Measurements from ENCODE around the gene SPINT1.

The SPINT1 gene

GRCh38 chr15:40829115-40829514 lies 14.7 kb upstream of the SPINT1 start:
- no peak for DNase-seq

- DNase-seq, result no peak
These were observed 13.0 kb upstream of the SPINT1 start for GRCh38 chr15:40830884-40831283.

DNA sequence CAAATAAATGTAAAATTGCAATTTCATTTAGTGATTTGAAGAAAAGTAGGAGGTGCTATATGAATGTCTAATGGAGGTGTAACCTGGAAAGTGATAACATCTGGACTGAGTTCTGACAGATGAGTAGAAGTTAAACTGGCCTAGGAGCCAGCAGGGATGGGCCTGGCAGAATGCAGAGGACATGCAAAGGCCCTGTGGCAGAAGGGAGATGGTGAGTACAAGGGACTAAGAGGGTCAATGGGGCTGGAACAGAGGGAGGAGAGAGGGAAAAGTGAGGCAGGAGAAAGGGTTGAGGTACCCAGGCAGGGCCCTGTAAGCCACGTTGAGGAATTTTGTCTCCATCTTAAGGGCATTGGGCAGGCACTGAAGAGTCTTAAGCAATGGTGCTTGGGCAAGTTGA lies 12.0 kb upstream of the SPINT1 start:
- DNase-seq, result no peak

DNA sequence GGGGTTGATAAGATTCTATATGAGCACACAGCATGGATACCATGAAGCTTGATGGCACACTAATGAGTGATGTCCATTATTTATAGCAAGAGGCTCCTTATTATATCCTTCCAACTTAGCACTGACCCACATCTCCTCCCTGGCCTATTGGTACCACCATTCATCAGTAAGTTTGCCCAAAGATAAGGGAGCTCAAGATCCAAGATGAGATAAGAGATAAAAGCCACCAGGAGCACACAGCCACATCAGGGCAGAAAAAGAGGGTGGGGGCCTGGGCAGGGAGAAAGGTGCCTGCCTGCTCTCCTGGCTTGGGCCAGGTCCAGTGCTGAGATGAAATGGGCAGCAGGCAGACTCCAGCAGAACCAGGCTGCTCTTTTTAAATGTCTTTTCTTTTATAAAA lies 10.9 kb upstream of the SPINT1 start:
- no peak for DNase-seq

GRCh38 chr15:40836020-40836419 lies 7.8 kb upstream of the SPINT1 start:
- no peak for DNase-seq

- no peak for DNase-seq
These were observed 5.1 kb upstream of the SPINT1 start for GRCh38 chr15:40838756-40839155.

GRCh38 chr15:40841741-40842140 lies 2.1 kb upstream of the SPINT1 start:
- DNase-seq, result no peak

DNA sequence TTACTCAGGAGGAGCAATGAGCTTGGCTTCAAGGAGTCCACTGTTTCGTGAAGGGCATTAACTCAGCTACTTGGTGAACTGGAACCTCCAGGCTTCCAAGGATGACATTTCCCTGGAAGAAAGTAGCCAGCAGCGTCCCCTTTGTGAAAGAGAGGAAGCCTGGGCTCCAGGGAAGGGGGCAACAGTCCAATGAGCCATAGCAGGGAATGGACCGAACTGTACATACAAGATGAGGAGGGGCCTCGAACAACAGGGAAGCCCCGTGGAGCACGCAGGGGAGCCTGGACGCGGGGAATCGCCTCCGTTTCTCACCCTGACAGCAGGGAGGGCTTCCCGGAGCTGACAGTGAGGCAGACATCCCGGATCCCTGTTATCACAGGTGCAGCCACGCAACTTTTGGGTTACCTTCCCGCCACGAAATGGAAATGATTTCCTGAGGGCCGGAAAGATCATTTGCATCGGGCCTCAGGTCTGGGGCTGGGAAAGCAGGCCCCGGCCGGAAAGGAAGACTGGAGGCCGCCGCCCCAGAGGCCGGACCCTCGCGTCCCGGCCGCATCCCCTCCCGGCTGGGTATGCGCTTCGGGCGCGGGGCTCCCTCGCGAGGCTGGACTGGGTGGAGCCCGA lies 475 bp upstream of the SPINT1 start:
- DNase-seq, result no peak

DNA sequence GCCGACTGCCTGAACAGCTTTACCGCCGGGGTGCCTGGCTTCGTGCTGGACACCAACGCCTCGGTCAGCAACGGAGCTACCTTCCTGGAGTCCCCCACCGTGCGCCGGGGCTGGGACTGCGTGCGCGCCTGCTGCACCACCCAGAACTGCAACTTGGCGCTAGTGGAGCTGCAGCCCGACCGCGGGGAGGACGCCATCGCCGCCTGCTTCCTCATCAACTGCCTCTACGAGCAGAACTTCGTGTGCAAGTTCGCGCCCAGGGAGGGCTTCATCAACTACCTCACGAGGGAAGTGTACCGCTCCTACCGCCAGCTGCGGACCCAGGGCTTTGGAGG lies 815 bp downstream of the SPINT1 start:
- DNase-seq, result no peak

DNA sequence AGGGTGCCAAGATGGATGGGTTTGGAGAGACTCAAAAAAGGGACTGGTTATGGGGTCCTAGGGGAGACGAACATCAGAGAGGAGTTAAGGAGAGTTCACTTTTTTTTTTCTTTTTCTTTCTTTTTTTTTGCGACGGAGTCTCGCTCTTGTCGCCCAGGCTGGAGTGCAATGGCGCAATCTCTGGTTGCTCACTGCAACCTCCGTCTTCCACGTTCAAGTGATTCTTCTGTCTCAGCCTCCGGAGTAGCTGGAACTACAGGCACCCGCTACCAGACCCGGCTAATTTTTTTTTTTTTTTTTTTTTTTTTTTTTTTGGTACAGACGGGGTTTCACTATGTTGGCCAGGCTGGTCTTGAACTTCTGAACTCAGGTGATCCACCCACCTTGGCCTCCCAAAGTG lies 1.2 kb downstream of the SPINT1 start:
- no peak for DNase-seq

GRCh38 chr15:40845511-40846284 lies 1.9 kb downstream of the SPINT1 start:
- DNase-seq, result no peak

DNA sequence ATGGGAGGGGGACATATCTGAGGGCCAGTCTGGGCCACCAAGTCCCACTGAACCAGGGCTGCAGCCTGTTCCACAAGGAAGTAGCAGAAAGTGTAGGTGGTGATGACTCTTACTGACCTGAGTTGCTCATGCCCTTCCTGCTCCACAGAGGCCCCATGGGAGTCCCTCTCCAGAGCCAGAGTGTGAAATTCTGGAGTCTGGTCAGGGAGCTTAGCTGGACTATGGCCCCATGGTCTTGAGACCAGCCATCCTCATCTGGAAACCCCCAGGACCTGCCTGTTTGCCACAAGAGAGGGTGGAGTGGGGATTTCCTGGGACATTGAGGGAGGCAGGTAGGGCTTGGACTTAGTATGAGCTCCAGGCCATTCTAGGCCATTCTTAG lies 3.0 kb downstream of the SPINT1 start:
- DNase-seq, result no peak

DNA sequence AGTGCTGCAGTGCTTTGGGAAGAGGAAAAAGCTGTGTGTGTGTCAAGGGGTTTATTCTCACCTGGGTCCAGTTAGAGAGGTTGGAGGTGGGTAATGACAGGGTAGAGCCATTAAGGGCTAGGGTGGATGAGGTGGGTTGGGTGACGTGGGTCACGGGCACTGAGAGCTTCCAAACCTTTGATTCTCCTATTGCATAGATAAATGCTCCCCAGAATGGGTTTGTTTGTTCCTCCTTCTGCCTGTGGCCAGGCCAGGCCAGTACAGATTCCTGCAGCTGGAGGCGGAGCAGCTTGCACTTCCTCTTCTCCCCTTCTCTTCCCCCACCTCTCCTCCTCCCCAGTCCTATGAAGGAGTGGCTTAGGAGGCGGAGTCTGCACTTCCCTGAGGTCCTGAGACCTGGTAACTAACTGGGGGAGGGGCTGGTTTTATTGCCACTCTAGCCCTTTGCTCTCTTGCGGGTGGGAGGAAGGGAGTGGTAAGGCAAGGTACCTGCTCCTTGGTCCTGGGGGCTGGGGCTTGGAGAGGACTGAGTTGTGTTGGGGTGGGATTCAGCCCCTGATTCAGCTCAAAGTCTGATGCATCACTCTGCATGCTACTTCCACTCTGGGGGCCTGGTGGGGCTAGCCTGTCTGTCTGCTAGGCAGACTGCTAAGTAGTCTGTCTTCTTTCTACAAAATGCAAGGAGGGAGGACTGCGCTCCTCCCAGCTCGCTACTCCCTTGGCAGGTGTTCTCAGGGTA lies 3.5 kb downstream of the SPINT1 start:
- peak; percentile 27 for DNase-seq

- no peak for DNase-seq
These were observed 6.8 kb downstream of the SPINT1 start for GRCh38 chr15:40850576-40851112.

- no peak for DNase-seq
These were observed 8.7 kb downstream of the SPINT1 start for GRCh38 chr15:40852529-40852928.

DNA sequence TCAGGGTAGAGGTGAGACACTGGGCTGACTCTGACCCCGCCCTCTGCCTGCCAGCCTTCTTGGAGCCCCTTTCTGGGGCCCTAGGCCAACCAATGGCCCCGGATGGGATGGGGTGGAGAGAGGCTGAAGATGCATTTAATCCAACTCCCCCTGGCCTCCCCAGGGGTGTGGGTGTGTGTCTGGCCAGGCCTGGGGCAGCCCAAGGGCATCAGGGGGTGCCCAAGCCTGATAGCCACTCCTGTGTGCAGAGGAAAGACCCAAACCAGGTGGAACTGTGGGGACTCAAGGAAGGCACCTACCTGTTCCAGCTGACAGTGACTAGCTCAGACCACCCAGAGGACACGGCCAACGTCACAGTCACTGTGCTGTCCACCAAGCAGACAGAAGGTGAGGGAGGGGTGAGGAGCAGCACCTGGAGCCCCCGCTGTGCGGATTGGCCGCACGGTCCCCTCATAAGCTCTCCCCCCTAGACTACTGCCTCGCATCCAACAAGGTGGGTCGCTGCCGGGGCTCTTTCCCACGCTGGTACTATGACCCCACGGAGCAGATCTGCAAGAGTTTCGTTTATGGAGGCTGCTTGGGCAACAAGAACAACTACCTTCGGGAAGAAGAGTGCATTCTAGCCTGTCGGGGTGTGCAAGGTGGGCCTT lies 9.5 kb downstream of the SPINT1 start:
- no peak for DNase-seq

DNA sequence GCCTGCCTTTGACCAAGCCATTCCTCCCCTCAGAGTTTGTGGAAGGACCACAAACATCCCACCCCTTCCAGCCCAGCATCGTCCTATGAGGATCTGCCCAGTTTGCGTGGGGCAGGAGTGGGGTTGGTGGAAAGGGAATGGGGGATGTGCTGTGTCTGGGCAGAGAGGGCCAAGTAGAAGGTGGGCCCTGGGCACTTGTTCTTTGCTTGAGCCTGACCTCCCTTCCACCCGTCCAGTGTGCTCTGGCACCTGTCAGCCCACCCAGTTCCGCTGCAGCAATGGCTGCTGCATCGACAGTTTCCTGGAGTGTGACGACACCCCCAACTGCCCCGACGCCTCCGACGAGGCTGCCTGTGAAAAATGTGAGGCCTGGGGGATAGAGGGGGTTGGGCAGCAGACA lies 10.3 kb downstream of the SPINT1 start:
- no peak for DNase-seq

DNA sequence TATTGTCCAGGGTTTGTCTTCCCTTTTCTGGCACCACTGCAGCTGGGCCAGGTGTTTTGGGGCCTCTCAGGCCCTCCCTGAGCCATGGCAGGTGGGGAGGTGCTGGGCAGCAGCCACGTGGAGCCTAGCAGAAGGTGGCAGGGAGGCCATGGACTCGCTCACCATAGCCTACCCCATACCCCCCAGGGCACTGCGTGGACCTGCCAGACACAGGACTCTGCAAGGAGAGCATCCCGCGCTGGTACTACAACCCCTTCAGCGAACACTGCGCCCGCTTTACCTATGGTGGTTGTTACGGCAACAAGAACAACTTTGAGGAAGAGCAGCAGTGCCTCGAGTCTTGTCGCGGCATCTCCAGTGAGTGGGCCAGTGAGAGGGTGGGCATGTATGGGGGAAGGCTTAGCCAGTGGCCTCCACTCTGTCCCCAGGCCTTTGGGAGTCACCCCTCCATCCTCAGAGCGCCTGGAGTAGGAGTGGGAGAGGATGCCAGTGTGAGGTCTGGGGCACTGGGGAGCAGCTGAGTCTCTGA lies 11.9 kb downstream of the SPINT1 start:
- DNase-seq, result no peak

- no peak for DNase-seq
These were observed 12.9 kb downstream of the SPINT1 start for GRCh38 chr15:40856746-40857145.

DNA sequence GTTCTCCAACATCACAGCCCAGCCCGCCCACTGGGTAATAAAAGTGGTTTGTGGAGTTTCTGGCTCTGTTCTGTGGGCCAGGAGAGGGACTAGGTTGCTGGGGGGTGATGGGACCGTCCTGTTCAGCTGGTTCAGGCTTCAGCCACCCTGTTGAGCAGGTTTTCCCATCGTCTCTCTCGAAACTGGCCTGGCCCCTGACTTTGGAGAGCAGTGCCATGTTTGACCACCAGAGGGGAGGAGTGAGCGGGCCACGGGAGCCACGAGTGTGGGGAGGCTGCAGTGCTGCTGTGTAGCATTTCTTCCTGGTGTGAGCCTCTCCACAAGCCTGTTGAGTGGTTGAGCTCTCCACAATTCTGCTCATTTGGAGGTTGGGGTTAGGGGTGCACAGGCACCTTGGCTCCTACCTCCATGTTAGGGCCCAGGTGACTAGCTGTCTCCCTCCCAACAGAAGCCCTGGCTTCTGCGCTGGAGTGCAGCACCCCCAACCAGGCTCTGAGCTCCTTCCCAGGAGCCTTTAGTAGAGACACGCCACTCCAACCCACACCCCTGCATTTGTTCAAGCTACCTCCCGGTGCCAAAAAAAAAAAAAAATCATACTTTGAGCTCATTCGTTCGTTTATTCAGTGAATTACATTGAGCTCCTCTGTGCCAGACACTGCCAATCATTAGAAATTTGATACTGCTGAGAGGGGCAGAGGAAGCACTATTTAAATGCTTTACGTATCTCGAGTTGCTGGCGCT lies 13.9 kb downstream of the SPINT1 start:
- peak; percentile 37 for DNase-seq

DNA sequence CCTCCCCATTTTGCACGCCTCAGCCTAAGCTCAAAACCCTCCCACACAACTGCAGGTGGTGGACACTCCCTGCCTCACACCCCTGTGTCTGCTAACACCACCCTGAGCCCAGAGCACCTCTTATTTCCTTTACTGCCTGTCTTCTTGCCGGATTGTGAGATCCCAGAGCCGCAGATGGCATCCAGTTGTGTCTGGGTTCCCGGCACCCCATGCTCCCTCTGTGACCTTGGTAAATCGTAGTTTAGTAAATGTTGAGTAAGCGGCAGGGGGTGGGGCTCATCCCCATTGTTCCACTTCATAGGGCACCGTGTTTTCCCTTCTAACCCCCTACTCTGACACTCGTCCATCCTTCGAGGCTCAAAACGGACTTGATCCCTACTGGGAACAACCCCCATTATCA lies 14.9 kb downstream of the SPINT1 start:
- no peak for DNase-seq

DNA sequence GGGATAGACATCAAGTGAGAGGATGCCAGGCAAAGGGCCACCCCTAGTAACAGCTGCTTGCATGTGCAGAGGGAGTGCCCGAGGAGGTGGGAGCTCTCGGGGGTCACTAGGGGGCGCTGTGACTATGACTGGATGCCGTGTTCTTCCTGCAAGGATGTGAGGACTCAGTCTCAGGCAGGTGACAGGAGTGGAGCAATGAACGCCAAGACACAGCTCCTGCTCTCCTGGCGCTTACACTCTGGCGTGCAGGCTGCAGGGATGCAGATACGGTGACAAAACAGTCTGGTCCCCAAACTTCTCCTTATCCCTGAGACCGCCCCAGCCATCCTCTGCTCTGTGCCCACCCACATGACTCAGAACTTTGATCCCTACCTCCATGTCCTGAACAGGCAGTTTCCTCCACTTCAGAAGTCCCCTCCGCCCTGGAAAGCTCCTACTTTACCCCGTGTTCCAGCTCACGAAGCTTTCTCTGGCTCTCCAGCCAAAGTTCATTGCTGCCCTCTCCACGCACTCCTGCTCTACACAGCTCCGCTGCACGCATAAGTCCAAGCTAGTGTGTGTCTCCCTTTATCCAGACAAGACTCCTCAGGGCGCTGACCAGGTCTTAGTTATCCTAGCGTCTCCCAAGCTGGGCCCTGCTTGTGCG lies 15.5 kb downstream of the SPINT1 start:
- DNase-seq, result peak; percentile 16
